Endothelial cell of umbilical vein (primary cell): ENCODE data around the gene TLCD2. TPM values are rescaled to one million over a fixed set of nuclear protein-coding genes. Genes with fewer than 3 reads are reported as not detected.
A peak's percentile ranks its signal among the peaks of the same experiment; 100 is the strongest.

Source experiments
- BruUV-seq: library from RNA; stranded (reverse); fragments of 400-500 nt; replicated peaks from 2 replicates; lab custom pipeline; 2021; lab: Mats Ljungman, UMichigan
- CTCF ChIA-PET: fragments of 300-600, 350-600 bp; sonication (Branson Sonifier 250); formaldehyde crosslinking; loops from one replicate; lab custom pipeline; 2021; ENCODE audit warnings: antibody characterized with exemption, inconsistent platforms; lab: Charles Lee
- POLR2A ChIA-PET: fragments of 300-600, 350-600 bp; sonication (Branson Sonifier 250); formaldehyde crosslinking; loops from one replicate; lab custom pipeline; 2021; ENCODE audit warnings: antibody characterized with exemption, inconsistent platforms; lab: Charles Lee
- DNase-seq: peaks from one replicate; pipeline ENCODE4 v3.0.0-alpha.2; 2011; ENCODE audit warnings: low read depth, low spot score
- FAIRE-seq: peaks from 2 replicates; lab custom pipeline; 2011; peaks lifted over from hg19 to GRCh38; lab: Jason Lieb, UNC
- H2AFZ ChIP-seq: 2 replicates; pipeline ENCODE4 v1.6.0; 2012; ENCODE audit warnings: low read depth, low read length, control low read depth, inconsistent platforms
- H3K27ac ChIP-seq: 2 replicates; pipeline ENCODE4 v1.5.1; 2011; ENCODE audit warnings: low read depth, mild to moderate bottlenecking, control low read depth, low read length, moderate library complexity; ENCODE audit not compliant: insufficient read depth
- H3K27me3 ChIP-seq, 2 experiments: 2 replicates each; pipeline versions ENCODE4 v1.6.0 to v1.6.1; 2011; ENCODE audit warnings: low read length in 2 of 2, mixed read lengths in 1 of 2; ENCODE audit not compliant: control insufficient read depth in 2 of 2, insufficient read depth in 2 of 2
- H3K36me3 ChIP-seq, 2 experiments: 2 replicates in 1 of 2; 3 replicates in 1 of 2; pipeline ENCODE4 v1.5.1; 2011; ENCODE audit warnings: low read length in 2 of 2, mild to moderate bottlenecking in 1 of 2, moderate library complexity in 1 of 2; ENCODE audit not compliant: control insufficient read depth in 2 of 2, insufficient read depth in 2 of 2; ENCODE audit errors: extremely low read depth in 1 of 2
- H3K4me1 ChIP-seq: 3 replicates; pipeline ENCODE4 v1.5.1; 2011; ENCODE audit warnings: mild to moderate bottlenecking, low read length; ENCODE audit not compliant: control insufficient read depth, insufficient read depth; ENCODE audit errors: extremely low read depth
- H3K4me2 ChIP-seq: 2 replicates; pipeline ENCODE4 v1.6.1; 2011; ENCODE audit warnings: low read length, control low read depth, mixed read lengths; ENCODE audit not compliant: insufficient read depth
- H3K4me3 ChIP-seq, 3 experiments: fragments of 200-600 bp in 1 of 3; sonication (generic), shearing (Covaris generic) in 1 of 3; replicated peaks in 1 of 3; 2 replicates each; pipeline ENCODE4 v1.5.1; 2011 to 2016; ENCODE audit warnings: control low read depth in 3 of 3, low read length in 3 of 3, mild to moderate bottlenecking in 2 of 3, inconsistent platforms in 1 of 3, low read depth in 1 of 3, moderate library complexity in 1 of 3; ENCODE audit not compliant: insufficient read depth in 1 of 3
- H3K79me2 ChIP-seq: 2 replicates; pipeline ENCODE4 v1.6.0; 2012; ENCODE audit warnings: low read length, inconsistent platforms; ENCODE audit not compliant: control insufficient read depth, insufficient read depth
- H3K9ac ChIP-seq: replicated peaks from 2 replicates; pipeline ENCODE3; 2011; ENCODE audit warnings: low read length, control low read depth; ENCODE audit not compliant: insufficient read depth; ENCODE audit errors: extremely low read depth
- H3K9me1 ChIP-seq: replicated peaks from 3 replicates; pipeline ENCODE4 v1.6.0; 2011; ENCODE audit warnings: mild to moderate bottlenecking, low read length; ENCODE audit not compliant: control insufficient read depth, insufficient read depth; ENCODE audit errors: extremely low read depth
- H3K9me3 ChIP-seq: replicated peaks from 2 replicates; pipeline ENCODE4 v1.5.1; 2012; ENCODE audit warnings: low read length, inconsistent platforms; ENCODE audit not compliant: control insufficient read depth, insufficient read depth
- H4K20me1 ChIP-seq: replicated peaks from 2 replicates; pipeline ENCODE3; 2011; ENCODE audit warnings: mild to moderate bottlenecking, low read length; ENCODE audit not compliant: control insufficient read depth, insufficient read depth; ENCODE audit errors: extremely low read depth
- CTCF ChIP-seq, 2 donors: IDR thresholded peaks; 1 replicate in 1 of 2; 2 replicates in 1 of 2; pipeline ENCODE4 v1.5.1; 2011; ENCODE audit warnings: low read length in 2 of 2, mild to moderate bottlenecking in 2 of 2, moderate library complexity in 2 of 2, control low read depth in 1 of 2, inconsistent platforms in 1 of 2, low read depth in 1 of 2; ENCODE audit not compliant: insufficient read depth in 1 of 2; ENCODE audit errors: extremely low read depth in 1 of 2
- EZH2 ChIP-seq: IDR thresholded peaks from 2 replicates; pipeline ENCODE4 v1.6.1; 2012; ENCODE audit warnings: borderline replicate concordance, low read depth, mild to moderate bottlenecking, moderate library complexity, low read length, inconsistent platforms; ENCODE audit not compliant: severe bottlenecking
- FOS ChIP-seq: IDR thresholded peaks from 2 replicates; pipeline ENCODE4 v1.6.1; 2011; ENCODE audit warnings: mild to moderate bottlenecking, low read length, moderate library complexity, borderline replicate concordance; ENCODE audit not compliant: insufficient read depth
- GATA2 ChIP-seq: IDR thresholded peaks from 2 replicates; pipeline ENCODE4 v1.7.0; 2011; ENCODE audit warnings: low read depth, mild to moderate bottlenecking, moderate library complexity, mixed read lengths, low read length; ENCODE audit not compliant: insufficient read length, insufficient read depth
- JUN ChIP-seq: IDR thresholded peaks from 2 replicates; pipeline ENCODE4 v1.6.1; 2011; ENCODE audit warnings: borderline replicate concordance, low read depth; ENCODE audit not compliant: insufficient read length, insufficient read depth
- MAX ChIP-seq: IDR thresholded peaks from 2 replicates; pipeline ENCODE4 v1.6.1; 2011; ENCODE audit not compliant: insufficient read depth, insufficient read length
- MYC ChIP-seq: IDR thresholded peaks from one replicate; pipeline ENCODE4 v1.6.1; 2011; ENCODE audit warnings: mild to moderate bottlenecking, low read depth, low read length
- POLR2A ChIP-seq: IDR thresholded peaks from 2 replicates; pipeline ENCODE4 v1.6.1; 2012; ENCODE audit warnings: low read depth, mild to moderate bottlenecking, control low read depth, low read length
- POLR2AphosphoS5 ChIP-seq: IDR thresholded peaks from 2 replicates; pipeline ENCODE4 v1.6.1; 2012; ENCODE audit warnings: low read depth, mild to moderate bottlenecking, control low read depth, low read length, moderate library complexity; ENCODE audit not compliant: insufficient read depth
- dilution Hi-C: fragments of 300-500 bp; cut with MboI; formaldehyde crosslinking; loops from one replicate; pipeline ENCODE4 v1.15.0; 2019; ENCODE audit warnings: low sequenced_read_pairs; ENCODE audit not compliant: extremely low pct_ligation_motif_present
- intact Hi-C: fragments of 100-400 bp; cut with micrococcal nuclease; formaldehyde crosslinking; loops from one replicate; pipeline ENCODE4 v1.10.0; 2022
- polyA plus RNA-seq, 4 experiments: library from polyadenylated mRNA; depleted of rRNA in 3 of 4; stranded (reverse) in 3 of 4; unstranded in 1 of 4; fragments of >200 nt; gene quantifications; 2 replicates each; pipeline versions ENCODE4 v1.2.1 to v1.2.3, GENCODE V29; 2011 to 2012; ENCODE audit warnings: missing spikeins in 1 of 4
- total RNA-seq: library from RNA; stranded (reverse); gene quantifications from 2 replicates; pipeline ENCODE4 v1.2.3, GENCODE V29; 2021

TLCD2 gene
- total and polyA plus RNA-seq, 2 donors (not counting 3 experiments of a cell fraction or from before 2014, with no cell fraction given) = 0.72 to 2.1 TPM

- no peaks in the 10 kb centered on the region for H4K20me1 ChIP-seq
- FAIRE-seq (no peak), DNase-seq (peak; percentile 26)
- H3K9ac ChIP-seq = no peak overlapping the region
- no peaks in the 10 kb centered on the region for H3K79me2 ChIP-seq
- H3K27ac ChIP-seq = no peak overlapping the region
- CTCF ChIA-PET = interaction anchor here (0.7 to 2.3 kb wide), 3 partner anchors 16 to 547 kb away, joined by 3 to 8 read pairs (median 3); no protein-coding TSS in a partner anchor
- no peak overlapping the region for H3K4me3 ChIP-seq
- dilution Hi-C loops = no loop called here
- peak overlapping the region; percentile 22 for H3K4me2 ChIP-seq
- H3K9me1 ChIP-seq = no peaks in the 10 kb centered on the region
- peaks cover 5% of the 10 kb centered on the region for H3K4me1 ChIP-seq
- no peaks in the 10 kb centered on the region for H3K36me3 ChIP-seq
- POLR2A ChIA-PET = interaction anchor here (1.1 kb wide), 1 partner anchor 19 kb away, joined by 3 read pairs; no protein-coding TSS in a partner anchor
- H3K9me3 ChIP-seq = no peaks in the 10 kb centered on the region
- H3K27me3 ChIP-seq = no peaks in the 10 kb centered on the region
- no TSS peak for BruUV-seq
- intact Hi-C loops = no loop called here
- TF ChIP-seq JUN = no peak
- no peak for TF ChIP-seq POLR2AphosphoS5
- no peak for TF ChIP-seq MAX
- no peak for TF ChIP-seq EZH2
- no peak for TF ChIP-seq GATA2
- no peak for TF ChIP-seq MYC
- no peak for TF ChIP-seq POLR2A
- no peak for TF ChIP-seq CTCF (IDR thresholded peaks at IDR 0.05; ENCODE audit: extremely low read depth in 1 of 2, insufficient read depth in 1 of 2, low read depth in 1 of 2, low read length in 2 of 2)
- no peak for TF ChIP-seq FOS
- H2AFZ ChIP-seq = peak overlapping the region; percentile 96
Measured at GRCh38 chr17:1697681-1698080, 12.5 kb downstream of the TLCD2 start.
